Calu3 (cell line): ENCODE data around the gene IRS2. TPM values are rescaled to one million over a fixed set of nuclear protein-coding genes. Genes with fewer than 3 reads are reported as not detected.

Source experiments
- BruUV-seq: library from RNA; stranded (reverse); fragments of 400-500 nt; replicated peaks from 2 replicates; lab custom pipeline; 2021; lab: Mats Ljungman, UMichigan
- CTCF ChIA-PET: fragments of 300-600 bp; sonication (Branson Sonifier 250); formaldehyde crosslinking; loops from one replicate; lab custom pipeline; 2022; ENCODE audit warnings: antibody characterized with exemption; lab: Charles Lee
- DNase-seq: peaks from one replicate; pipeline ENCODE4 v3.0.0; 2022
- H3K27ac Mint-ChIP-seq: one replicate; pipeline ENCODE4 v1.8.0; 2022; ENCODE audit warnings: mixed read lengths; ENCODE audit not compliant: unreplicated experiment
- H3K27me3 Mint-ChIP-seq: one replicate; pipeline ENCODE4 v1.8.0; 2022; ENCODE audit warnings: mixed read lengths; ENCODE audit not compliant: unreplicated experiment
- H3K36me3 Mint-ChIP-seq: one replicate; pipeline ENCODE4 v1.8.0; 2022; ENCODE audit warnings: mild to moderate bottlenecking, moderate library complexity, mixed read lengths; ENCODE audit not compliant: insufficient read depth, unreplicated experiment
- H3K4me1 Mint-ChIP-seq: one replicate; pipeline ENCODE4 v1.8.0; 2022; ENCODE audit warnings: mild to moderate bottlenecking, low read depth, mixed read lengths; ENCODE audit not compliant: unreplicated experiment
- H3K4me3 Mint-ChIP-seq: one replicate; pipeline ENCODE4 v1.8.0; 2022; ENCODE audit warnings: mild to moderate bottlenecking, low read depth, moderate library complexity, mixed read lengths; ENCODE audit not compliant: unreplicated experiment
- H3K9me3 Mint-ChIP-seq: one replicate; pipeline ENCODE4 v1.8.0; 2022; ENCODE audit warnings: low read depth, mixed read lengths; ENCODE audit not compliant: unreplicated experiment
- CTCF ChIP-seq: fragments of 200-600 bp; IDR thresholded peaks from one replicate; pipeline ENCODE4 v1.8.0; 2022; ENCODE audit warnings: antibody characterized with exemption; ENCODE audit not compliant: unreplicated experiment
- intact Hi-C: fragments of 100-400 bp; cut with micrococcal nuclease; formaldehyde crosslinking; loops from one replicate; pipeline ENCODE4 v1.10.0; 2022; ENCODE audit not compliant: unreplicated experiment
- total RNA-seq: library from RNA; stranded (reverse); gene quantifications from 2 replicates; pipeline ENCODE4 v1.2.3, GENCODE V29; 2022

The IRS2 gene
- total RNA-seq, 1 experiment from 2014 or later, result 5.4 TPM

GRCh38 chr13:109730812-109731335 is 55.5 kb downstream of the IRS2 start:
- CTCF ChIA-PET, result no interaction called here
- H3K9me3 Mint-ChIP-seq, result no peaks in the 10 kb centered on the region
- no peak overlapping the region for H3K27ac Mint-ChIP-seq
- H3K27me3 Mint-ChIP-seq, result no peaks in the 10 kb centered on the region
- no peak for TF ChIP-seq CTCF
- intact Hi-C loops, result no loop called here
- no peak overlapping the region for H3K4me3 Mint-ChIP-seq
- no peaks in the 10 kb centered on the region for H3K4me1 Mint-ChIP-seq
- H3K36me3 Mint-ChIP-seq, result no peaks in the 10 kb centered on the region
- no peak for DNase-seq
- BruUV-seq, result no TSS peak

- BruUV-seq, result no TSS peak
- no peak for TF ChIP-seq CTCF
- H3K27me3 Mint-ChIP-seq, result no peaks in the 10 kb centered on the region
- no peaks in the 10 kb centered on the region for H3K9me3 Mint-ChIP-seq
- DNase-seq, result no peak
- no peak overlapping the region for H3K27ac Mint-ChIP-seq
- H3K4me3 Mint-ChIP-seq, result no peak overlapping the region
- no peaks in the 10 kb centered on the region for H3K4me1 Mint-ChIP-seq
- intact Hi-C loops, result no loop called here
- no peaks in the 10 kb centered on the region for H3K36me3 Mint-ChIP-seq
- CTCF ChIA-PET, result no interaction called here
Observed at GRCh38 chr13:109728791-109729731, 57.3 kb downstream of the IRS2 start.

- intact Hi-C loops, result no loop called here
- no peaks in the 10 kb centered on the region for H3K4me1 Mint-ChIP-seq
- no peak for TF ChIP-seq CTCF
- H3K36me3 Mint-ChIP-seq, result no peaks in the 10 kb centered on the region
- no peak overlapping the region for H3K4me3 Mint-ChIP-seq
- H3K9me3 Mint-ChIP-seq, result no peaks in the 10 kb centered on the region
- H3K27ac Mint-ChIP-seq, result no peak overlapping the region
- no peak for DNase-seq
- CTCF ChIA-PET, result interaction anchor here (0.7 kb wide), 1 partner anchor 418 kb away, joined by 4 read pairs; no protein-coding TSS in a partner anchor
- BruUV-seq, result no TSS peak
- no peaks in the 10 kb centered on the region for H3K27me3 Mint-ChIP-seq
Observed at GRCh38 chr13:109728061-109728460, 58.3 kb downstream of the IRS2 start.

- no peaks in the 10 kb centered on the region for H3K27me3 Mint-ChIP-seq
- no peak for TF ChIP-seq CTCF
- H3K36me3 Mint-ChIP-seq, result no peaks in the 10 kb centered on the region
- no peak overlapping the region for H3K4me3 Mint-ChIP-seq
- CTCF ChIA-PET, result no interaction called here
- intact Hi-C loops, result no loop called here
- no TSS peak for BruUV-seq
- DNase-seq, result no peak
- H3K27ac Mint-ChIP-seq, result no peak overlapping the region
- H3K9me3 Mint-ChIP-seq, result no peaks in the 10 kb centered on the region
- no peaks in the 10 kb centered on the region for H3K4me1 Mint-ChIP-seq
Observed at GRCh38 chr13:109727251-109727650, 59.1 kb downstream of the IRS2 start.
